ENCODE data around the gene TANC2. TPM values are rescaled to one million over a fixed set of nuclear protein-coding genes. Genes with fewer than 3 reads are reported as not detected.

Gene TANC2
- total and polyA plus RNA-seq, 9 of the 15 experiments (the other 6 are each of a cell fraction or from before 2014, with no cell fraction given), result 0.46 to 7.8 (median 4.5) TPM

DNA sequence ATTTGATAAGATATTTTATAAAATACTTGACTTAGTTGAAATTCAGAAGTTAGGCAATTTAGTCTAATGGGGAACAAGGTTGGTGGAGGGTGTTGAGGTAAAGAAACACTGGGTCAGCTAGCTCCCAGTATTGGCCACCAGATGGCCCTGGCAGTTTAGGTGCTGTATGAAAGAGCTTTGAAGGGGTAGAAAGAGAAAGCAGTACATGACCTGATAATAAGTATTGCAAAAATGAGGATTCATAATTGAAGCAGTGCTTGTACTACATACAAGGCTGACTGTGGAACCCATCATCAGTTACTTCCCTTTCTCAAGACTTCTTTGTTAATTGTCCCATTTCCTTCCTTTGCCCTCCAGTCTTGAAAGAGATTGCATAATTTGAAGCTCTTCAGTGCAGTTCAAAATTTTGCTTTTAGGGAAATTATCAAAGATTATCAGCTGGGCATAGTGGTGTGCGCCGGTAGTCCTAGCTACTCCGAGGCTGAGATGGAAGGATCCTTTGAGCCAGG, 29.4 kb downstream of the TANC2 start (continued):
- TF ChIP-seq, protein P1, sequence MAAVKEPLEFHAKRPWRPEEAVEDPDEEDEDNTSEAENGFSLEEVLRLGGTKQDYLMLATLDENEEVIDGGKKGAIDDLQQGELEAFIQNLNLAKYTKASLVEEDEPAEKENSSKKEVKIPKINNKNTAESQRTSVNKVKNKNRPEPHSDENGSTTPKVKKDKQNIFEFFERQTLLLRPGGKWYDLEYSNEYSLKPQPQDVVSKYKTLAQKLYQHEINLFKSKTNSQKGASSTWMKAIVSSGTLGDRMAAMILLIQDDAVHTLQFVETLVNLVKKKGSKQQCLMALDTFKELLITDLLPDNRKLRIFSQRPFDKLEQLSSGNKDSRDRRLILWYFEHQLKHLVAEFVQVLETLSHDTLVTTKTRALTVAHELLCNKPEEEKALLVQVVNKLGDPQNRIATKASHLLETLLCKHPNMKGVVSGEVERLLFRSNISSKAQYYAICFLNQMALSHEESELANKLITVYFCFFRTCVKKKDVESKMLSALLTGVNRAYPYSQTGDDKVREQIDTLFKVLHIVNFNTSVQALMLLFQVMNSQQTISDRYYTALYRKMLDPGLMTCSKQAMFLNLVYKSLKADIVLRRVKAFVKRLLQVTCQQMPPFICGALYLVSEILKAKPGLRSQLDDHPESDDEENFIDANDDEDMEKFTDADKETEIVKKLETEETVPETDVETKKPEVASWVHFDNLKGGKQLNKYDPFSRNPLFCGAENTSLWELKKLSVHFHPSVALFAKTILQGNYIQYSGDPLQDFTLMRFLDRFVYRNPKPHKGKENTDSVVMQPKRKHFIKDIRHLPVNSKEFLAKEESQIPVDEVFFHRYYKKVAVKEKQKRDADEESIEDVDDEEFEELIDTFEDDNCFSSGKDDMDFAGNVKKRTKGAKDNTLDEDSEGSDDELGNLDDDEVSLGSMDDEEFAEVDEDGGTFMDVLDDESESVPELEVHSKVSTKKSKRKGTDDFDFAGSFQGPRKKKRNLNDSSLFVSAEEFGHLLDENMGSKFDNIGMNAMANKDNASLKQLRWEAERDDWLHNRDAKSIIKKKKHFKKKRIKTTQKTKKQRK (IDR thresholded peaks at IDR 0.05; ENCODE audit: borderline replicate concordance, low read depth, low read length), result no peak
- TF ChIP-seq RAD51 (IDR thresholded peaks at IDR 0.05; ENCODE audit: borderline replicate concordance, low read depth) (no peak), NR3C1 (CRISPR knock-in tag; IDR thresholded peaks at IDR 0.05) (no peak), CHD4 (IDR thresholded peaks at IDR 0.05; ENCODE audit: insufficient read depth, insufficient replicate concordance, low read depth, low read length, poor library complexity, severe bottlenecking) (no peak), PTRF (tag; IDR thresholded peaks at IDR 0.05) (no peak), MTF1 (CRISPR knock-in tag; IDR thresholded peaks at IDR 0.05; ENCODE audit: borderline replicate concordance) (no peak), STAT5A (IDR thresholded peaks at IDR 0.05; ENCODE audit: borderline replicate concordance, low read length) (no peak), ELF2 (CRISPR knock-in tag; IDR thresholded peaks at IDR 0.05) (no peak), ZNF644 (tag; IDR thresholded peaks at IDR 0.05; ENCODE audit: low read depth) (no peak), MAZ (CRISPR knock-in tag; conservative IDR thresholded peaks at IDR 0.05 in 1 of 2, IDR thresholded peaks at IDR 0.05 in 1 of 2) (no peak)
- TF ChIP-seq, protein P2, sequence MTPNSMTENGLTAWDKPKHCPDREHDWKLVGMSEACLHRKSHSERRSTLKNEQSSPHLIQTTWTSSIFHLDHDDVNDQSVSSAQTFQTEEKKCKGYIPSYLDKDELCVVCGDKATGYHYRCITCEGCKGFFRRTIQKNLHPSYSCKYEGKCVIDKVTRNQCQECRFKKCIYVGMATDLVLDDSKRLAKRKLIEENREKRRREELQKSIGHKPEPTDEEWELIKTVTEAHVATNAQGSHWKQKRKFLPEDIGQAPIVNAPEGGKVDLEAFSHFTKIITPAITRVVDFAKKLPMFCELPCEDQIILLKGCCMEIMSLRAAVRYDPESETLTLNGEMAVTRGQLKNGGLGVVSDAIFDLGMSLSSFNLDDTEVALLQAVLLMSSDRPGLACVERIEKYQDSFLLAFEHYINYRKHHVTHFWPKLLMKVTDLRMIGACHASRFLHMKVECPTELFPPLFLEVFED (CRISPR knock-in tag; conservative IDR thresholded peaks at IDR 0.05), result no peak
- TF ChIP-seq, protein P3, sequence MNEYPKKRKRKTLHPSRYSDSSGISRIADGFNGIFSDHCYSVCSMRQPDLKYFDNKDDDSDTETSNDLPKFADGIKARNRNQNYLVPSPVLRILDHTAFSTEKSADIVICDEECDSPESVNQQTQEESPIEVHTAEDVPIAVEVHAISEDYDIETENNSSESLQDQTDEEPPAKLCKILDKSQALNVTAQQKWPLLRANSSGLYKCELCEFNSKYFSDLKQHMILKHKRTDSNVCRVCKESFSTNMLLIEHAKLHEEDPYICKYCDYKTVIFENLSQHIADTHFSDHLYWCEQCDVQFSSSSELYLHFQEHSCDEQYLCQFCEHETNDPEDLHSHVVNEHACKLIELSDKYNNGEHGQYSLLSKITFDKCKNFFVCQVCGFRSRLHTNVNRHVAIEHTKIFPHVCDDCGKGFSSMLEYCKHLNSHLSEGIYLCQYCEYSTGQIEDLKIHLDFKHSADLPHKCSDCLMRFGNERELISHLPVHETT (CRISPR knock-in tag; conservative IDR thresholded peaks at IDR 0.05 in 1 of 2, IDR thresholded peaks at IDR 0.05 in 1 of 2), result no peak
- TF ChIP-seq, protein P4, sequence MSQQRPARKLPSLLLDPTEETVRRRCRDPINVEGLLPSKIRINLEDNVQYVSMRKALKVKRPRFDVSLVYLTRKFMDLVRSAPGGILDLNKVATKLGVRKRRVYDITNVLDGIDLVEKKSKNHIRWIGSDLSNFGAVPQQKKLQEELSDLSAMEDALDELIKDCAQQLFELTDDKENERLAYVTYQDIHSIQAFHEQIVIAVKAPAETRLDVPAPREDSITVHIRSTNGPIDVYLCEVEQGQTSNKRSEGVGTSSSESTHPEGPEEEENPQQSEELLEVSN (IDR thresholded peaks at IDR 0.05; ENCODE audit: borderline replicate concordance in 1 of 2, extremely low read depth in 1 of 2, insufficient read depth in 1 of 2, insufficient read length in 1 of 2, low read depth in 1 of 2, low read length in 1 of 2, poor library complexity in 1 of 2, severe bottlenecking in 1 of 2), result no peak
- TF ChIP-seq, protein P5, sequence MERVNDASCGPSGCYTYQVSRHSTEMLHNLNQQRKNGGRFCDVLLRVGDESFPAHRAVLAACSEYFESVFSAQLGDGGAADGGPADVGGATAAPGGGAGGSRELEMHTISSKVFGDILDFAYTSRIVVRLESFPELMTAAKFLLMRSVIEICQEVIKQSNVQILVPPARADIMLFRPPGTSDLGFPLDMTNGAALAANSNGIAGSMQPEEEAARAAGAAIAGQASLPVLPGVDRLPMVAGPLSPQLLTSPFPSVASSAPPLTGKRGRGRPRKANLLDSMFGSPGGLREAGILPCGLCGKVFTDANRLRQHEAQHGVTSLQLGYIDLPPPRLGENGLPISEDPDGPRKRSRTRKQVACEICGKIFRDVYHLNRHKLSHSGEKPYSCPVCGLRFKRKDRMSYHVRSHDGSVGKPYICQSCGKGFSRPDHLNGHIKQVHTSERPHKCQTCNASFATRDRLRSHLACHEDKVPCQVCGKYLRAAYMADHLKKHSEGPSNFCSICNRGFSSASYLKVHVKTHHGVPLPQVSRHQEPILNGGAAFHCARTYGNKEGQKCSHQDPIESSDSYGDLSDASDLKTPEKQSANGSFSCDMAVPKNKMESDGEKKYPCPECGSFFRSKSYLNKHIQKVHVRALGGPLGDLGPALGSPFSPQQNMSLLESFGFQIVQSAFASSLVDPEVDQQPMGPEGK (CRISPR knock-in tag; IDR thresholded peaks at IDR 0.05; ENCODE audit: borderline replicate concordance), result no peak
